LNCAP (cell line): ENCODE measurements around the gene GLS.

Experiments used
- CTCF ChIP-seq: fragments of 450-650 bp; IDR thresholded peaks from 2 replicates; pipeline ENCODE4 v1.5.1; 2017; ENCODE audit warnings: mild to moderate bottlenecking

The GLS gene

GRCh38 chr2:190972213-190972612, 91.6 kb downstream of the GLS start:
- TF ChIP-seq CTCF = no peak

GRCh38 chr2:190972846-190973245, 92.2 kb downstream of the GLS start:
- no peak for TF ChIP-seq CTCF

- TF ChIP-seq CTCF = no peak
Measured at GRCh38 chr2:190973262-190973661, 92.6 kb downstream of the GLS start.

- no peak for TF ChIP-seq CTCF
Measured at GRCh38 chr2:190973726-190974628, 93.4 kb downstream of the GLS start.

GRCh38 chr2:190974629-190975361, 94.2 kb downstream of the GLS start:
- TF ChIP-seq CTCF = no peak

- TF ChIP-seq CTCF = no peak
Measured at GRCh38 chr2:190976521-190976920, 95.9 kb downstream of the GLS start.

- TF ChIP-seq CTCF = no peak
Measured at GRCh38 chr2:190977505-190977904, 96.9 kb downstream of the GLS start.
